HCT116 (cell line): ENCODE data around the gene HDAC7. TPM values are rescaled to one million over a fixed set of nuclear protein-coding genes. Genes with fewer than 3 reads are reported as not detected.

Source experiments
- ATAC-seq: fragments of 200-7000 bp; cut with Tn5 transposase; 2 replicates; pipeline ENCODE4 v1.9.1; 2020; ENCODE audit warnings: mild to moderate bottlenecking, moderate library complexity
- BruUV-seq: library from RNA; stranded (reverse); fragments of 400-500 nt; replicated peaks from 2 replicates; lab custom pipeline; 2021; lab: Mats Ljungman, UMichigan
- CTCF ChIA-PET: fragments of 300-600 bp; sonication (Branson Sonifier 250); formaldehyde crosslinking; loops from one replicate; lab custom pipeline; 2021; ENCODE audit warnings: antibody characterized with exemption; lab: Charles Lee
- POLR2A ChIA-PET: fragments of 300-600, 350-600 bp; sonication (Branson Sonifier 250); formaldehyde crosslinking; loops from one replicate; lab custom pipeline; 2021; ENCODE audit warnings: antibody characterized with exemption; lab: Charles Lee
- RAD21 ChIA-PET, 2 experiments: fragments of 300-600 bp; sonication (Branson Sonifier 250); formaldehyde crosslinking; loops; one replicate each; lab custom pipeline; 2023; ENCODE audit warnings: low total read pairs in 2 of 2; ENCODE audit not compliant: uncharacterized antibody in 2 of 2, unreplicated experiment in 2 of 2, low non-redundant PET in 1 of 2; lab: Charles Lee
- DNase-seq: peaks from one replicate; pipeline ENCODE4 v3.0.0-alpha.2; 2010; ENCODE audit warnings: low read depth, low spot score
- H2AFZ ChIP-seq: fragments of 200-600 bp; shearing (Covaris generic), sonication (generic); 2 replicates; pipeline ENCODE4 v1.6.1; 2017; ENCODE audit warnings: low read depth, mixed run types, mixed read lengths, antibody characterized with exemption, low read length; ENCODE audit not compliant: poor library complexity, severe bottlenecking
- H3K27ac ChIP-seq: 2 replicates; pipeline ENCODE4 v1.5.1; 2012; ENCODE audit warnings: low read depth, low read length
- H3K27me3 ChIP-seq: fragments of 200-600 bp; sonication (generic); 2 replicates; pipeline ENCODE4 v1.6.1; 2016; ENCODE audit warnings: mixed run types, low read length, mixed read lengths; ENCODE audit not compliant: insufficient read depth
- H3K36me3 ChIP-seq, 2 experiments: fragments of 200-500 bp in 1 of 2; fragments of 200-600 bp in 1 of 2; sonication (Bioruptor generic) in 1 of 2; sonication (generic) in 1 of 2; 2 replicates each; pipeline versions ENCODE4 v1.5.1 to v1.6.1; 2014 to 2016; ENCODE audit warnings: low read length in 2 of 2, inconsistent platforms in 1 of 2, mixed read lengths in 1 of 2, mixed run types in 1 of 2; ENCODE audit not compliant: insufficient read depth in 2 of 2, control insufficient read depth in 1 of 2
- H3K4me1 ChIP-seq, 2 experiments: fragments of 200-600 bp in 1 of 2; sonication (generic) in 1 of 2; 2 replicates each; pipeline versions ENCODE4 v1.5.1 to v1.6.1; 2012 to 2017; ENCODE audit warnings: low read length in 2 of 2, inconsistent platforms in 1 of 2, mild to moderate bottlenecking in 1 of 2, mixed read lengths in 1 of 2, mixed run types in 1 of 2, moderate library complexity in 1 of 2; ENCODE audit not compliant: insufficient read depth in 2 of 2, control insufficient read depth in 1 of 2
- H3K4me2 ChIP-seq: fragments of 200-600 bp; sonication (generic); 2 replicates; pipeline ENCODE4 v1.6.1; 2017; ENCODE audit warnings: mixed run types, low read length, mixed read lengths
- H3K4me3 ChIP-seq, 2 experiments: fragments of 200-600 bp in 1 of 2; sonication (generic) in 1 of 2; replicated peaks in 1 of 2; 2 replicates each; pipeline ENCODE4 v1.5.1; 2011 to 2016; ENCODE audit warnings: low read length in 2 of 2, control low read depth in 1 of 2, low read depth in 1 of 2, mild to moderate bottlenecking in 1 of 2, mixed read lengths in 1 of 2, mixed run types in 1 of 2
- H3K79me2 ChIP-seq: fragments of 200-600 bp; sonication (generic); 2 replicates; pipeline ENCODE4 v1.6.1; 2017; ENCODE audit warnings: mild to moderate bottlenecking, mixed run types, low read length, moderate library complexity, mixed read lengths; ENCODE audit not compliant: insufficient read depth
- H3K9ac ChIP-seq: fragments of 200-600 bp; sonication (generic); 2 replicates; pipeline ENCODE4 v1.6.1; 2016; ENCODE audit warnings: low read length, mixed read lengths
- H3K9me2 ChIP-seq: fragments of 200-600 bp; sonication (generic), shearing (Covaris generic); 2 replicates; pipeline ENCODE4 v1.6.1; 2017; ENCODE audit warnings: mixed run types, mild to moderate bottlenecking, moderate library complexity; ENCODE audit not compliant: insufficient read depth
- H3K9me3 ChIP-seq, 2 experiments: fragments of 200-500 bp in 1 of 2; fragments of 200-600 bp in 1 of 2; sonication (Bioruptor generic) in 1 of 2; sonication (generic) in 1 of 2; 2 replicates each; pipeline ENCODE4 v1.6.1; 2014 to 2017; ENCODE audit warnings: low read length in 2 of 2, mixed read lengths in 2 of 2, inconsistent platforms in 1 of 2, low read depth in 1 of 2, mild to moderate bottlenecking in 1 of 2, mixed run types in 1 of 2, moderate library complexity in 1 of 2; ENCODE audit not compliant: control insufficient read depth in 1 of 2, insufficient read depth in 1 of 2
- H4K20me1 ChIP-seq: fragments of 200-600 bp; sonication (generic), shearing (Covaris generic); 2 replicates; pipeline ENCODE4 v1.6.1; 2017; ENCODE audit warnings: mixed run types, mild to moderate bottlenecking, moderate library complexity; ENCODE audit not compliant: insufficient read depth
- CBX3 ChIP-seq: IDR thresholded peaks from 2 replicates; pipeline ENCODE4 v1.6.1; 2012; ENCODE audit warnings: low read depth
- EZH2 ChIP-seq: fragments of 200-600 bp; sonication (generic); IDR thresholded peaks from 2 replicates; pipeline ENCODE4 v1.6.1; 2017; ENCODE audit warnings: antibody characterized with exemption, mixed run types
- JUND ChIP-seq: IDR thresholded peaks from 2 replicates; pipeline ENCODE4 v1.6.1; 2012
- POLR2AphosphoS5 ChIP-seq: IDR thresholded peaks from 2 replicates; pipeline ENCODE4 v1.6.1; 2011; ENCODE audit warnings: mild to moderate bottlenecking, low read depth, low read length, moderate library complexity
- RAD21 ChIP-seq: IDR thresholded peaks from 2 replicates; pipeline ENCODE4 v1.6.1; 2012; ENCODE audit warnings: low read depth, mild to moderate bottlenecking
- SP1 ChIP-seq: IDR thresholded peaks from 2 replicates; pipeline ENCODE4 v1.6.1; 2012; ENCODE audit warnings: low read depth
- SRF ChIP-seq: IDR thresholded peaks from 2 replicates; pipeline ENCODE4 v1.6.1; 2012; ENCODE audit warnings: low read depth
- ZFX ChIP-seq: fragments of 450-650 bp; IDR thresholded peaks from 2 replicates; pipeline ENCODE4 v1.6.1; 2017
- ZNF274 ChIP-seq: fragments of 200-500 bp; sonication (Bioruptor generic); IDR thresholded peaks from 2 replicates; pipeline ENCODE4 v1.6.1; 2014; ENCODE audit warnings: mild to moderate bottlenecking, low read depth, low read length, inconsistent platforms
- intact Hi-C: fragments of 100-400 bp; cut with micrococcal nuclease; formaldehyde crosslinking; loops from 2 replicates; pipeline ENCODE4 v1.10.0; 2022
- total RNA-seq: library from RNA; stranded (reverse); gene quantifications from one replicate; pipeline ENCODE4 v1.2.1, GENCODE V29; 2021; ENCODE audit not compliant: unreplicated experiment
- TF ChIP-seq, protein P1 (sequence below), 3 experiments: fragments of 200-600 bp in 1 of 3; sonication (generic) in 1 of 3; IDR thresholded peaks in 2 of 3; conservative IDR thresholded peaks in 1 of 3; 2 replicates each; pipeline ENCODE4 v1.5.1; 2012 to 2017; ENCODE audit warnings: low read depth in 2 of 3, low read length in 2 of 3, antibody characterized with exemption in 1 of 3, borderline replicate concordance in 1 of 3, control low read depth in 1 of 3, mild to moderate bottlenecking in 1 of 3, mixed read lengths in 1 of 3, mixed run types in 1 of 3, moderate library complexity in 1 of 3; ENCODE audit not compliant: insufficient read depth in 1 of 3

The HDAC7 gene
- total RNA-seq, 1 experiment from 2014 or later: 38.1 TPM

DNA sequence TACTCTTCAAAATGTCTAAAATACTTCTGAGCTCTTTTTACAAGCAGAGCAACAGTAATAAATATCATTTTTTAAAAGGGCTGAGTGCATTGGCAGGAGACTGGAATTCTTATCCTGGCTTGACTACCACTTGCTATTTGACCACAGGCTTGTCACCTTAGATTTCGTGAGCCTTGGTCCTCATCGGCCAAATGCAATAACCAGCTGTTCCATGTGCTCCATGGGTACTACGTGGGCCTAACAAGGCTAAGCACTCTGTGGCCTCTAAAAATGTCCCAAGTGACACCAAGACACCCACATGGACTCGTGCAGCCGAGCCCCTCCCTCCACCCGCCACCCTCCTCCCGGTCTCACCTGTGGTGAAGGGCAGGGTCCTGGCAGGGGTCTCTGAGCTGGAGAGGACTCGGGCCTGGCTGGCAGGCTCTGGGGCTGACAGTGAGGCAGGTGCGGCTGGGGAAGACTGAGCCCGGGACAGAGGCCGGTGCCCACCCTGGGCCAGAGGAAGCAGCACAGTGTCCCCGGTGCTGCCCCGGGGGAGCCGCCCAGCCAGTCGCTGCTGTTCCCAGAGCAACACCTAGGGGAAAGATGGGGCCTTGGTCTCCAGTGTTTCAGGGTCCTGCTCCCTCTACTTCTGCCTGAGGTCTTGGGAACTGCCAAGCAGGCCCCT lies 26.6 kb downstream of the HDAC7 start:
- Histone ChIP-seq H3K4me2 (no peak overlapping the region), H3K79me2 (no peaks in the 10 kb centered on the region), H3K36me3 (peaks cover 11% of the 10 kb centered on the region in 2 experiments; a peak in 3 of 4 replicates), H3K9me2 (no peaks in the 10 kb centered on the region), H3K9ac (no peak overlapping the region), H3K9me3 (no peaks in the 10 kb centered on the region), H4K20me1 (no peaks in the 10 kb centered on the region), H3K4me3 (no peak overlapping the region), H3K27ac (no peak overlapping the region), H2AFZ (no peak overlapping the region), H3K27me3 (no peaks in the 10 kb centered on the region), H3K4me1 (no peaks in the 10 kb centered on the region)
- BruUV-seq: no TSS peak
- RAD21 ChIA-PET: no interaction called here
- TF ChIP-seq RAD21 (no peak), ZFX (no peak), EZH2 (no peak), CBX3 (no peak), SRF (no peak), POLR2AphosphoS5 (no peak), ZNF274 (no peak), SP1 (no peak), JUND (no peak)
- TF ChIP-seq, protein P1, sequence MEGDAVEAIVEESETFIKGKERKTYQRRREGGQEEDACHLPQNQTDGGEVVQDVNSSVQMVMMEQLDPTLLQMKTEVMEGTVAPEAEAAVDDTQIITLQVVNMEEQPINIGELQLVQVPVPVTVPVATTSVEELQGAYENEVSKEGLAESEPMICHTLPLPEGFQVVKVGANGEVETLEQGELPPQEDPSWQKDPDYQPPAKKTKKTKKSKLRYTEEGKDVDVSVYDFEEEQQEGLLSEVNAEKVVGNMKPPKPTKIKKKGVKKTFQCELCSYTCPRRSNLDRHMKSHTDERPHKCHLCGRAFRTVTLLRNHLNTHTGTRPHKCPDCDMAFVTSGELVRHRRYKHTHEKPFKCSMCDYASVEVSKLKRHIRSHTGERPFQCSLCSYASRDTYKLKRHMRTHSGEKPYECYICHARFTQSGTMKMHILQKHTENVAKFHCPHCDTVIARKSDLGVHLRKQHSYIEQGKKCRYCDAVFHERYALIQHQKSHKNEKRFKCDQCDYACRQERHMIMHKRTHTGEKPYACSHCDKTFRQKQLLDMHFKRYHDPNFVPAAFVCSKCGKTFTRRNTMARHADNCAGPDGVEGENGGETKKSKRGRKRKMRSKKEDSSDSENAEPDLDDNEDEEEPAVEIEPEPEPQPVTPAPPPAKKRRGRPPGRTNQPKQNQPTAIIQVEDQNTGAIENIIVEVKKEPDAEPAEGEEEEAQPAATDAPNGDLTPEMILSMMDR (IDR thresholded peaks at IDR 0.05 in 2 of 3, conservative IDR thresholded peaks at IDR 0.05 in 1 of 3; ENCODE audit: borderline replicate concordance in 1 of 3, insufficient read depth in 1 of 3, low read depth in 2 of 3, low read length in 2 of 3): no peak
- intact Hi-C loops: no loop called here
- POLR2A ChIA-PET: no interaction called here
- DNase-seq (no peak), ATAC-seq (no peak)
- CTCF ChIA-PET: interaction anchor here (1.6 to 2.1 kb wide), 2 partner anchors 14 to 45 kb away, joined by 3 to 9 read pairs; no protein-coding TSS in a partner anchor
